H1 (cell line): Measurements from ENCODE around the gene IL18RAP. TPM values are rescaled to one million over a fixed set of nuclear protein-coding genes. Genes with fewer than 3 reads are reported as not detected.

Source experiments
- CTCF ChIA-PET: fragments of 300-600 bp; sonication (Branson Sonifier 250); formaldehyde crosslinking; loops from one replicate; lab custom pipeline; 2021; ENCODE audit not compliant: partially characterized antibody; lab: Charles Lee
- POLR2A ChIA-PET: fragments of 300-600 bp; sonication (Branson Sonifier 250); formaldehyde crosslinking; loops from one replicate; lab custom pipeline; 2021; ENCODE audit warnings: inconsistent platforms; ENCODE audit not compliant: partially characterized antibody; lab: Charles Lee
- DNase-seq, 2 experiments: peaks; one replicate each; pipeline versions ENCODE4 v3.0.0 to v3.0.0-alpha.2; 2010 to 2022; ENCODE audit warnings: low spot score in 2 of 2, low read depth in 1 of 2, mixed read lengths in 1 of 2
- FAIRE-seq: peaks from 2 replicates; lab custom pipeline; 2011; peaks lifted over from hg19 to GRCh38; lab: Jason Lieb, UNC
- H2AFZ ChIP-seq: 2 replicates; pipeline ENCODE4 v1.8.1; 2012; ENCODE audit warnings: low read length, inconsistent platforms
- H2AK5ac ChIP-seq: 2 replicates; pipeline ENCODE4 v1.6.1; 2013; ENCODE audit warnings: low read depth, low read length
- H2BK120ac ChIP-seq: replicated peaks from 2 replicates; pipeline ENCODE3; 2013; ENCODE audit warnings: low read depth, low read length, inconsistent platforms
- H2BK12ac ChIP-seq: 2 replicates; pipeline ENCODE4 v1.6.1; 2013; ENCODE audit warnings: low read depth, low read length
- H2BK15ac ChIP-seq: 2 replicates; pipeline ENCODE4 v1.6.1; 2013; ENCODE audit warnings: low read length
- H2BK20ac ChIP-seq: 2 replicates; pipeline ENCODE4 v1.6.1; 2013; ENCODE audit warnings: low read length
- H2BK5ac ChIP-seq: 2 replicates; pipeline ENCODE4 v1.6.1; 2013; ENCODE audit warnings: low read depth, low read length
- H3K14ac ChIP-seq: 2 replicates; pipeline ENCODE4 v1.6.1; 2013; ENCODE audit warnings: inconsistent platforms; ENCODE audit not compliant: insufficient read length
- H3K18ac ChIP-seq: 2 replicates; pipeline ENCODE4 v1.6.1; 2013; ENCODE audit warnings: low read length; ENCODE audit errors: extremely low read depth
- H3K23ac ChIP-seq: 2 replicates; pipeline ENCODE4 v1.6.1; 2013; ENCODE audit warnings: inconsistent platforms; ENCODE audit not compliant: insufficient read length
- H3K23me2 ChIP-seq: 2 replicates; pipeline ENCODE4 v1.6.1; 2013; ENCODE audit warnings: low read depth, low read length
- H3K27ac ChIP-seq: 2 replicates; pipeline ENCODE4 v1.6.1; 2011; ENCODE audit warnings: low read depth, low read length, inconsistent platforms
- H3K27me3 ChIP-seq, 4 experiments: replicated peaks in 1 of 4; 1 replicate in 1 of 4; 2 replicates in 3 of 4; pipeline versions ENCODE4 v1.6.1 to v1.8.1; 2011 to 2013; ENCODE audit warnings: low read length in 3 of 4, mild to moderate bottlenecking in 3 of 4, inconsistent platforms in 2 of 4, mixed read lengths in 2 of 4, moderate library complexity in 1 of 4; ENCODE audit not compliant: control insufficient read depth in 3 of 4, insufficient read depth in 3 of 4; ENCODE audit errors: extremely low read depth in 1 of 4
- H3K36me3 ChIP-seq, 4 experiments: 2 replicates each; pipeline versions ENCODE4 v1.6.1 to v1.8.1; 2011 to 2013; ENCODE audit warnings: mild to moderate bottlenecking in 4 of 4, low read length in 3 of 4, moderate library complexity in 2 of 4, control low read depth in 1 of 4, inconsistent platforms in 1 of 4; ENCODE audit not compliant: insufficient read depth in 4 of 4, control insufficient read depth in 2 of 4
- H3K4ac ChIP-seq: replicated peaks from 2 replicates; pipeline ENCODE3; 2013; ENCODE audit warnings: low read length, low read depth, mixed read lengths, inconsistent platforms; ENCODE audit not compliant: insufficient read length
- H3K4me1 ChIP-seq, 4 experiments: replicated peaks in 1 of 4; 1 replicate in 1 of 4; 2 replicates in 3 of 4; pipeline versions ENCODE4 v1.6.1 to v1.8.1; 2011 to 2013; ENCODE audit warnings: low read length in 3 of 4, inconsistent platforms in 2 of 4, mixed read lengths in 1 of 4; ENCODE audit not compliant: insufficient read depth in 4 of 4, control insufficient read depth in 3 of 4
- H3K4me2 ChIP-seq, 2 experiments: 2 replicates each; pipeline versions ENCODE4 v1.6.1 to v1.8.1; 2011 to 2013; ENCODE audit warnings: low read depth in 2 of 2, low read length in 2 of 2, control low read depth in 1 of 2, inconsistent platforms in 1 of 2, mild to moderate bottlenecking in 1 of 2; ENCODE audit not compliant: insufficient read depth in 1 of 2
- H3K4me3 ChIP-seq, 4 experiments: fragments of 200-600, 300-600 bp in 1 of 4; sonication (generic), shearing (Covaris generic), sonication (Bioruptor Twin) in 1 of 4; 2 replicates each; pipeline versions ENCODE4 v1.5.1 to v1.8.1; 2011 to 2016; ENCODE audit warnings: low read length in 4 of 4, low read depth in 3 of 4, control low read depth in 2 of 4, inconsistent platforms in 2 of 4, mild to moderate bottlenecking in 2 of 4, mixed read lengths in 1 of 4, moderate library complexity in 1 of 4; ENCODE audit not compliant: insufficient read depth in 2 of 4; ENCODE audit errors: extremely low read depth in 1 of 4
- H3K56ac ChIP-seq: replicated peaks from 2 replicates; pipeline ENCODE3; 2013; ENCODE audit warnings: low read depth, mild to moderate bottlenecking, mixed read lengths, low read length, inconsistent platforms; ENCODE audit not compliant: insufficient read length
- H3K79me1 ChIP-seq: 2 replicates; pipeline ENCODE4 v1.6.1; 2013; ENCODE audit warnings: low read depth, low read length, control low read depth
- H3K79me2 ChIP-seq, 2 experiments: 2 replicates each; pipeline versions ENCODE4 v1.6.1 to v1.8.1; 2012 to 2013; ENCODE audit warnings: low read length in 2 of 2, mild to moderate bottlenecking in 2 of 2, inconsistent platforms in 1 of 2; ENCODE audit not compliant: insufficient read depth in 2 of 2, control insufficient read depth in 1 of 2
- H3K9ac ChIP-seq, 4 experiments: replicated peaks in 1 of 4; 1 replicate in 1 of 4; 2 replicates in 3 of 4; pipeline versions ENCODE4 v1.6.1 to v1.8.1; 2011 to 2013; ENCODE audit warnings: low read depth in 3 of 4, low read length in 3 of 4, control low read depth in 2 of 4, mild to moderate bottlenecking in 2 of 4, moderate library complexity in 2 of 4, inconsistent platforms in 1 of 4; ENCODE audit errors: extremely low read depth in 1 of 4
- H3K9me3 ChIP-seq, 2 experiments: 2 replicates each; pipeline versions ENCODE4 v1.6.1 to v1.8.1; 2012 to 2013; ENCODE audit warnings: mild to moderate bottlenecking in 2 of 2, moderate library complexity in 2 of 2, control low read depth in 1 of 2, inconsistent platforms in 1 of 2, low read depth in 1 of 2, low read length in 1 of 2, mixed read lengths in 1 of 2; ENCODE audit not compliant: insufficient read depth in 2 of 2
- H4K20me1 ChIP-seq, 2 experiments: replicated peaks in 1 of 2; 2 replicates each; pipeline versions ENCODE3 to v1.8.1; 2011 to 2013; ENCODE audit warnings: inconsistent platforms in 2 of 2, low read length in 2 of 2, mild to moderate bottlenecking in 1 of 2; ENCODE audit not compliant: insufficient read depth in 2 of 2, control insufficient read depth in 1 of 2
- H4K5ac ChIP-seq: 2 replicates; pipeline ENCODE4 v1.6.1; 2013; ENCODE audit warnings: low read length, low read depth, mixed read lengths, inconsistent platforms; ENCODE audit not compliant: insufficient read length
- H4K8ac ChIP-seq: 2 replicates; pipeline ENCODE4 v1.8.0; 2013; ENCODE audit warnings: mild to moderate bottlenecking, moderate library complexity, low read length, inconsistent platforms; ENCODE audit not compliant: insufficient read depth; ENCODE audit errors: extremely low read depth
- H4K91ac ChIP-seq: replicated peaks from 2 replicates; pipeline ENCODE3; 2013; ENCODE audit warnings: low read length, mixed read lengths, inconsistent platforms; ENCODE audit not compliant: insufficient read length
- BCL11A ChIP-seq, 2 experiments: IDR thresholded peaks; one replicate each; pipeline ENCODE4 v1.6.1; 2011; ENCODE audit warnings: low read depth in 2 of 2, low read length in 2 of 2, mild to moderate bottlenecking in 2 of 2
- FOSL1 ChIP-seq: IDR thresholded peaks from 2 replicates; pipeline ENCODE4 v1.6.1; 2011; ENCODE audit warnings: mild to moderate bottlenecking, low read depth, low read length, moderate library complexity; ENCODE audit not compliant: insufficient read depth
- GTF2F1 ChIP-seq: IDR thresholded peaks from 2 replicates; pipeline ENCODE4 v1.6.1; 2012; ENCODE audit warnings: low read depth, low read length, improper control_type of control experiment, borderline replicate concordance
- MAX ChIP-seq: IDR thresholded peaks from 2 replicates; pipeline ENCODE4 v1.6.1; 2012; ENCODE audit warnings: inconsistent platforms
- POLR2A ChIP-seq, 2 experiments: IDR thresholded peaks; 1 replicate in 1 of 2; 2 replicates in 1 of 2; pipeline ENCODE4 v1.6.1; 2011; ENCODE audit warnings: low read depth in 2 of 2, low read length in 2 of 2, mild to moderate bottlenecking in 2 of 2; ENCODE audit errors: control extremely low read depth in 1 of 2
- RBBP5 ChIP-seq: IDR thresholded peaks from 2 replicates; pipeline ENCODE4 v1.7.1; 2012; ENCODE audit warnings: low read depth, mild to moderate bottlenecking, inconsistent platforms, low read length, moderate library complexity, borderline replicate concordance
- RFX5 ChIP-seq: IDR thresholded peaks from 2 replicates; pipeline ENCODE4 v1.6.1; 2011; ENCODE audit warnings: low read depth, low read length, improper control_type of control experiment, borderline replicate concordance
- SIRT6 ChIP-seq: IDR thresholded peaks from one replicate; pipeline ENCODE4 v1.7.1; 2012; ENCODE audit warnings: low read length, inconsistent platforms
- SP4 ChIP-seq: IDR thresholded peaks from 2 replicates; pipeline ENCODE4 v1.6.1; 2012; ENCODE audit warnings: low read length, inconsistent platforms
- ZNF274 ChIP-seq: IDR thresholded peaks from 2 replicates; pipeline ENCODE4 v1.7.0; 2012; ENCODE audit warnings: low read length, borderline replicate concordance; ENCODE audit errors: extremely low read depth
- WGBS, 2 experiments: shearing (Covaris generic) in 1 of 2; methylation state at CpG; one replicate each; pipeline versions ENCODE4 v1.1.6 to v1.1.7; 2013 to 2015; ENCODE audit warnings: low lambda C conversion rate in 2 of 2, mixed read lengths in 2 of 2, inconsistent platforms in 1 of 2, low coverage in 1 of 2, missing lambda C conversion rate in 1 of 2; ENCODE audit not compliant: insufficient replicate concordance in 2 of 2, insufficient coverage in 1 of 2, insufficient read length in 1 of 2; ENCODE audit errors: extremely low coverage in 1 of 2, missing lambda C conversion rate in 1 of 2; 5-methylcytosine and 5-hydroxymethylcytosine counted together
- polyA plus RNA-seq, 7 experiments: library from polyadenylated mRNA; depleted of rRNA in 3 of 7; stranded (reverse) in 5 of 7; unstranded in 2 of 7; fragments of >200 nt in 5 of 7; fragments of 200-250 nt in 2 of 7; gene quantifications; 1 replicate in 5 of 7; 2 replicates in 1 of 7; 4 replicates in 1 of 7; pipeline versions ENCODE4 v1.2.1 to v1.2.3, GENCODE V29; 2011 to 2013; ENCODE audit warnings: missing spikeins in 2 of 7, mixed read lengths in 2 of 7
- total RNA-seq: library from RNA; stranded (reverse); fragmentation: NEBNext Ultra II Directional; extraction: Animal tissue kit (Norgen Biotek cat#: 25700); gene quantifications from 2 replicates; pipeline ENCODE4 v1.2.1, GENCODE V29; 2021
- TF ChIP-seq, protein P1 (sequence below), 3 experiments: IDR thresholded peaks; 1 replicate in 2 of 3; 2 replicates in 1 of 3; pipeline versions ENCODE4 v1.5.1 to v1.6.1; 2011; ENCODE audit warnings: low read length in 3 of 3, mild to moderate bottlenecking in 3 of 3, inconsistent platforms in 2 of 3, low read depth in 1 of 3, moderate library complexity in 1 of 3; ENCODE audit not compliant: insufficient read depth in 1 of 3; ENCODE audit errors: control extremely low read depth in 1 of 3

IL18RAP gene
- total and polyA plus RNA-seq, 2 of the 8 experiments (the other 6 are each of a cell fraction or from before 2014, with no cell fraction given) = not detected

DNA sequence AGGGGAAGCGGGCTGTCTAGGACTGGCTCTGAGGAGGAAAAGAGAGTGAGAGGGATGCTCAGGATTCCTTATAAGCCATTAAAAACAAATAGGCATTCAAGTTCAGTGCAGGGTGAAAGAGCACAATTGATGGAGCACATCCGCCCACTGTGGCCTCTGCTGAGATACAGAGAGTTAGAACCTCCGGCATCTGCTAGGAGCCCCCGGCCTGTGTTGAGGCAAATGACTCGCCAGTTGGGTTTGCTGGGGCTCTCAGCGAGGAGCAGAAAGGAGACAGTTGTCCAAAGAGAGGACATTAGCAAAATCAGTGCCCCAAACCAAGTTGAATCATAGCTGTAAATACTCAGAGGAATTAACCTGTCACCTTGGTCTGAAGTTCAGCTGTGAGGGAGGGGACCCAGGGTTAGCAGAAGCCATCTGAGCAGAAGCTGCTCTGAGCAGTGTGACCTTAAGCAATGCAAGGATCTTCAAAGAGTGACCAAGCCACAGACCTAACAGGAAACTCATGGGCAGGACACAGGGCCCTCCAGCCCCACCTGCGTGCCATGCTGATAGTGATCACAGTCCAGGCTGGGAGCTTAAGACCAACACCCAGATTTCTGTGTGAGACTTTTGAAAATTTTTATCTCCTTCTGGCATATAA, 23.3 kb upstream of the IL18RAP start:
- FAIRE-seq = no peak
- no peak for TF ChIP-seq GTF2F1
- no peak for TF ChIP-seq SP4
- TF ChIP-seq BCL11A (IDR thresholded peaks at IDR 0.05; ENCODE audit: low read depth in 2 of 2, low read length in 2 of 2) = no peak
- no peak for TF ChIP-seq POLR2A (IDR thresholded peaks at IDR 0.05; ENCODE audit: control extremely low read depth in 1 of 2, low read depth in 2 of 2, low read length in 2 of 2)
- no peak for TF ChIP-seq MAX
- no peak for TF ChIP-seq RFX5
- TF ChIP-seq RBBP5 = no peak
- TF ChIP-seq ZNF274 = no peak
- TF ChIP-seq SIRT6 = no peak
- no peak for TF ChIP-seq FOSL1
- TF ChIP-seq, protein P1, sequence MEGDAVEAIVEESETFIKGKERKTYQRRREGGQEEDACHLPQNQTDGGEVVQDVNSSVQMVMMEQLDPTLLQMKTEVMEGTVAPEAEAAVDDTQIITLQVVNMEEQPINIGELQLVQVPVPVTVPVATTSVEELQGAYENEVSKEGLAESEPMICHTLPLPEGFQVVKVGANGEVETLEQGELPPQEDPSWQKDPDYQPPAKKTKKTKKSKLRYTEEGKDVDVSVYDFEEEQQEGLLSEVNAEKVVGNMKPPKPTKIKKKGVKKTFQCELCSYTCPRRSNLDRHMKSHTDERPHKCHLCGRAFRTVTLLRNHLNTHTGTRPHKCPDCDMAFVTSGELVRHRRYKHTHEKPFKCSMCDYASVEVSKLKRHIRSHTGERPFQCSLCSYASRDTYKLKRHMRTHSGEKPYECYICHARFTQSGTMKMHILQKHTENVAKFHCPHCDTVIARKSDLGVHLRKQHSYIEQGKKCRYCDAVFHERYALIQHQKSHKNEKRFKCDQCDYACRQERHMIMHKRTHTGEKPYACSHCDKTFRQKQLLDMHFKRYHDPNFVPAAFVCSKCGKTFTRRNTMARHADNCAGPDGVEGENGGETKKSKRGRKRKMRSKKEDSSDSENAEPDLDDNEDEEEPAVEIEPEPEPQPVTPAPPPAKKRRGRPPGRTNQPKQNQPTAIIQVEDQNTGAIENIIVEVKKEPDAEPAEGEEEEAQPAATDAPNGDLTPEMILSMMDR (IDR thresholded peaks at IDR 0.05; ENCODE audit: control extremely low read depth in 1 of 3, insufficient read depth in 1 of 3, low read depth in 1 of 3, low read length in 3 of 3) = no peak

More for the DNA sequence above, 23.3 kb upstream of the IL18RAP start:
- WGBS, 2 experiments = 87% methylated on average over 6 of the region's 7 CpGs; no CpG with 5 or more reads in 1 of the 2 experiments
- H4K8ac ChIP-seq = no peak overlapping the region
- H3K4me1 ChIP-seq = no peaks in the 10 kb centered on the region
- no peak overlapping the region for H2AFZ ChIP-seq
- no peaks in the 10 kb centered on the region for H3K23me2 ChIP-seq
- no peak overlapping the region for H3K9ac ChIP-seq
- no peak for DNase-seq
- H3K4me3 ChIP-seq = no peak overlapping the region
- H4K91ac ChIP-seq = no peak overlapping the region
- H3K23ac ChIP-seq = no peak overlapping the region
- no peak overlapping the region for H3K56ac ChIP-seq
- POLR2A ChIA-PET = no interaction called here
- H3K36me3 ChIP-seq = no peaks in the 10 kb centered on the region
- H3K79me2 ChIP-seq = no peaks in the 10 kb centered on the region
- no peak overlapping the region for H3K4me2 ChIP-seq
- H3K27me3 ChIP-seq = no peaks in the 10 kb centered on the region
- CTCF ChIA-PET = interaction anchor here (0.6 to 1.1 kb wide), 2 partner anchors 16 to 89 kb away, joined by 3 read pairs; no protein-coding TSS in a partner anchor
- H3K4ac ChIP-seq = no peak overlapping the region
- no peak overlapping the region for H2BK20ac ChIP-seq
- H2BK5ac ChIP-seq = no peak overlapping the region
- H2BK15ac ChIP-seq = no peak overlapping the region
- no peak overlapping the region for H2AK5ac ChIP-seq
- no peak overlapping the region for H2BK120ac ChIP-seq
- H4K5ac ChIP-seq = no peak overlapping the region
- H3K79me1 ChIP-seq = no peaks in the 10 kb centered on the region
- H2BK12ac ChIP-seq = no peak overlapping the region
- H3K9me3 ChIP-seq = no peaks in the 10 kb centered on the region
- no peak overlapping the region for H3K14ac ChIP-seq
- no peak overlapping the region for H3K27ac ChIP-seq
- H3K18ac ChIP-seq = no peak overlapping the region
- no peaks in the 10 kb centered on the region for H4K20me1 ChIP-seq
